Ascending aorta (tissue), 2 donors: Measurements from ENCODE around the gene HSPA13. TPM values are rescaled to one million over a fixed set of nuclear protein-coding genes. Genes with fewer than 3 reads are reported as not detected.

Experiments used
- DNase-seq, 2 donors: peaks; one replicate each; pipeline ENCODE4 v3.0.0-alpha.2; 2019; ENCODE audit warnings: low spot score in 2 of 2
- H3K27ac ChIP-seq, 2 donors: fragments of 200-600 bp; sonication (generic); one replicate each; pipeline ENCODE4 v1.5.1; 2016 to 2017; ENCODE audit warnings: mild to moderate bottlenecking in 1 of 2
- H3K27me3 ChIP-seq: fragments of 200-600 bp; sonication (generic); one replicate; pipeline ENCODE4 v1.5.1; 2017
- H3K36me3 ChIP-seq, 2 donors: fragments of 200-600 bp; sonication (generic); one replicate each; pipeline ENCODE4 v1.5.1; 2016
- H3K4me1 ChIP-seq, 2 donors: fragments of 200-600 bp; sonication (generic); one replicate each; pipeline ENCODE4 v1.5.1; 2016 to 2017; ENCODE audit warnings: mild to moderate bottlenecking in 1 of 2
- H3K4me3 ChIP-seq, 2 donors: fragments of 200-600 bp; sonication (generic); one replicate each; pipeline ENCODE4 v1.5.1; 2016 to 2017; ENCODE audit warnings: mild to moderate bottlenecking in 1 of 2
- H3K9me3 ChIP-seq, 2 donors: fragments of 200-600 bp; sonication (generic); one replicate each; pipeline ENCODE4 v1.5.1; 2016
- CTCF ChIP-seq, 3 experiments: fragments of 200-600 bp in 2 of 3; fragments of 450-650 bp in 1 of 3; sonication (generic) in 2 of 3; IDR thresholded peaks; one replicate each; pipeline ENCODE4 v1.5.1; 2016 to 2019; ENCODE audit warnings: antibody characterized with exemption in 3 of 3, mild to moderate bottlenecking in 1 of 3, moderate library complexity in 1 of 3
- intact Hi-C: fragments of 100-400 bp; cut with DNase I; formaldehyde crosslinking; loops from one replicate; pipeline ENCODE4 v1.15.1; 2023
- total RNA-seq: library from RNA; depleted of rRNA; stranded (reverse); fragments of >200 nt; gene quantifications from one replicate; pipeline ENCODE4 v1.1.0, GENCODE V29; 2016

Gene HSPA13
- total RNA-seq, 1 donor from 2014 or later, result 14.8 TPM

- Histone ChIP-seq H3K27me3 (no peaks in the 10 kb centered on the region), H3K9me3 (no peaks in the 10 kb centered on the region), H3K36me3 (no peaks in the 10 kb centered on the region), H3K27ac (no peak overlapping the region), H3K4me3 (no peak overlapping the region), H3K4me1 (no peaks in the 10 kb centered on the region)
- no peak for DNase-seq
- intact Hi-C loops, result loop anchor here (1.0 to 5.0 kb wide), 2 partner anchors 1080 to 1189 kb away; no protein-coding TSS in a partner anchor
- peak; percentile 23 to 37 (median 33) for TF ChIP-seq CTCF (IDR thresholded peaks at IDR 0.05)
Observed at GRCh38 chr21:14403681-14404318, 20.9 kb upstream of the HSPA13 start.

GRCh38 chr21:14401217-14401616, 18.3 kb upstream of the HSPA13 start:
- DNase-seq, result no peak
- intact Hi-C loops, result loop anchor here (5.0 kb wide), 1 partner anchor 1191 kb away; no protein-coding TSS in a partner anchor
- TF ChIP-seq CTCF (IDR thresholded peaks at IDR 0.05), result no peak
- Histone ChIP-seq H3K4me1 (no peaks in the 10 kb centered on the region), H3K4me3 (no peak overlapping the region), H3K27ac (no peak overlapping the region), H3K27me3 (no peaks in the 10 kb centered on the region), H3K9me3 (no peaks in the 10 kb centered on the region), H3K36me3 (no peaks in the 10 kb centered on the region)

- intact Hi-C loops, result loop anchor here (10.0 kb wide), 1 partner anchor 1457 kb away; no protein-coding TSS in a partner anchor
- H3K9me3 ChIP-seq, result no peaks in the 10 kb centered on the region
- no peak for TF ChIP-seq CTCF (IDR thresholded peaks at IDR 0.05)
- H3K4me3 ChIP-seq, result no peak overlapping the region
- H3K4me1 ChIP-seq, result no peaks in the 10 kb centered on the region
- no peaks in the 10 kb centered on the region for H3K36me3 ChIP-seq
- H3K27me3 ChIP-seq, result no peaks in the 10 kb centered on the region
- no peak overlapping the region for H3K27ac ChIP-seq
- DNase-seq, result no peak
Observed at GRCh38 chr21:14388282-14388681, 5.3 kb upstream of the HSPA13 start.

GRCh38 chr21:14384453-14384852, 1.5 kb upstream of the HSPA13 start:
- H3K36me3 ChIP-seq, result no peaks in the 10 kb centered on the region

GRCh38 chr21:14383596-14384180, 742 bp upstream of the HSPA13 start:
- Histone ChIP-seq H3K9me3 (no peaks in the 10 kb centered on the region), H3K4me1 (peaks cover 0 to 9% of the 10 kb centered on the region in 2 donors), H3K27me3 (no peaks in the 10 kb centered on the region), H3K4me3 (peak overlapping the region; percentile 76 to 83), H3K27ac (peak overlapping the region; percentile 87 to 95), H3K36me3 (peaks cover 0 to 2% of the 10 kb centered on the region in 2 donors)
- intact Hi-C loops, result loop anchor here (1.0 to 10.0 kb wide), 3 partner anchors 681 to 1461 kb away; partner anchors contain the start of genes NRIP1 and USP25
- DNase-seq, result no peak
- no peak for TF ChIP-seq CTCF (IDR thresholded peaks at IDR 0.05)

More at GRCh38 chr21:14384453-14384852, 1.5 kb upstream of the HSPA13 start:
- no peak for TF ChIP-seq CTCF (IDR thresholded peaks at IDR 0.05)
- H3K4me3 ChIP-seq, result no peak overlapping the region
- peak overlapping the region; percentile 87 to 95 for H3K27ac ChIP-seq
- no peak for DNase-seq
- H3K27me3 ChIP-seq, result no peaks in the 10 kb centered on the region
- intact Hi-C loops, result loop anchor here (10.0 kb wide), 1 partner anchor 1460 kb away; no protein-coding TSS in a partner anchor
- peaks cover 0 to 9% of the 10 kb centered on the region in 2 donors for H3K4me1 ChIP-seq
- no peaks in the 10 kb centered on the region for H3K9me3 ChIP-seq
